Fibroblast of the aortic adventitia (primary cell): ENCODE results near the gene HSPA12A. TPM values are rescaled to one million over a fixed set of nuclear protein-coding genes. Genes with fewer than 3 reads are reported as not detected.

ENCODE experiments used
- DNase-seq: peaks from one replicate; pipeline ENCODE4 v3.0.0-alpha.2; 2010; ENCODE audit warnings: low read depth
- H3K4me3 ChIP-seq: 2 replicates; pipeline ENCODE4 v1.5.1; 2011; ENCODE audit warnings: low read depth, mild to moderate bottlenecking, control low read depth, low read length, moderate library complexity
- CTCF ChIP-seq: IDR thresholded peaks from 2 replicates; pipeline ENCODE4 v1.5.1; 2011; ENCODE audit warnings: mild to moderate bottlenecking, low read length, control low read depth, inconsistent platforms; ENCODE audit not compliant: insufficient read depth
- total RNA-seq: library from RNA; depleted of rRNA; stranded (reverse); fragments of >200 nt; gene quantifications from 2 replicates; pipeline ENCODE4 v1.2.3, GENCODE V29; 2012; ENCODE audit warnings: low replicate concordance

HSPA12A gene
- total RNA-seq, 1 donor = 10.3 TPM

GRCh38 chr10:116779076-116779687, 36.8 kb upstream of the HSPA12A start:
- no peak for DNase-seq
- no peak for TF ChIP-seq CTCF
- no peak overlapping the region for H3K4me3 ChIP-seq

- H3K4me3 ChIP-seq = no peak overlapping the region
- no peak for TF ChIP-seq CTCF
- no peak for DNase-seq
These were observed 34.6 kb upstream of the HSPA12A start for GRCh38 chr10:116777006-116777405.

- no peak for DNase-seq
- no peak overlapping the region for H3K4me3 ChIP-seq
- no peak for TF ChIP-seq CTCF
These were observed 33.4 kb upstream of the HSPA12A start for GRCh38 chr10:116775488-116776400.

- no peak overlapping the region for H3K4me3 ChIP-seq
- no peak for TF ChIP-seq CTCF
- DNase-seq = no peak
These were observed 32.4 kb upstream of the HSPA12A start for GRCh38 chr10:116774728-116775151.

GRCh38 chr10:116772909-116773705, 30.7 kb upstream of the HSPA12A start:
- no peak for DNase-seq
- no peak for TF ChIP-seq CTCF
- no peak overlapping the region for H3K4me3 ChIP-seq

GRCh38 chr10:116771959-116772585, 29.7 kb upstream of the HSPA12A start:
- H3K4me3 ChIP-seq = no peak overlapping the region
- TF ChIP-seq CTCF = no peak
- no peak for DNase-seq
